ENCODE measurements around the gene PIEZO2. TPM values are rescaled to one million over a fixed set of nuclear protein-coding genes. Genes with fewer than 3 reads are reported as not detected.
A peak's percentile ranks its signal among the peaks of the same experiment; 100 is the strongest.
"Not testable (repeated sequence)": the region's sequence is repeated elsewhere in the genome, so short reads cannot be mapped to it uniquely, and the experiment has no call there.

The PIEZO2 gene
- total RNA-seq, 1 donor from 2014 or later, result 50.1 TPM

DNA sequence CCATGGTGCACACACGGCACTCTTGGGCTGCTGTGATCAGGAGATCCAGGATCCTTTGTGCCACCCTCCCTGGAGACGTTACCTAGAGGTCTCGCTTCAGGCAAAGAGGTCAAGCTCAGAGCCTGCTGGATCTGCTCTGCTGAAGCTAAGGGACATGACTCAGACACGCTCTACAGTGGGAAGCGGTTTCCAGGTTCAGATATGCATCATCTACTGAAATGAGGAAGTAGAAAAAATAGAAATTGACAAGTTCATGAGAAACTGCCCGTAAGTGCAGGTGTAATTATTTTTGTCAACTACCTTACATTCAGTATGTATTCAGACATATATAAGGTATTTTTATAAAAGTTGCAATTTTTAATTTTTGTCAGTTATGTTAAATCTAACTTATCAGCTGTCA is 520.3 kb downstream of the PIEZO2 start:
- H3K36me3 Mint-ChIP-seq (ENCODE audit: unreplicated experiment); H3K27ac Mint-ChIP-seq (ENCODE audit: unreplicated experiment); H3K4me1 Mint-ChIP-seq (ENCODE audit: low read depth, unreplicated experiment); H3K4me3 Mint-ChIP-seq (ENCODE audit: unreplicated experiment); H3K9me3 Mint-ChIP-seq (ENCODE audit: unreplicated experiment); DNase-seq; H3K27me3 Mint-ChIP-seq (ENCODE audit: unreplicated experiment): not testable (repeated sequence)

- H3K27ac Mint-ChIP-seq (ENCODE audit: unreplicated experiment); DNase-seq; H3K27me3 Mint-ChIP-seq (ENCODE audit: unreplicated experiment); H3K9me3 Mint-ChIP-seq (ENCODE audit: unreplicated experiment); H3K36me3 Mint-ChIP-seq (ENCODE audit: unreplicated experiment); H3K4me1 Mint-ChIP-seq (ENCODE audit: low read depth, unreplicated experiment); H3K4me3 Mint-ChIP-seq (ENCODE audit: unreplicated experiment): not testable (repeated sequence)
These were observed 522.7 kb downstream of the PIEZO2 start for GRCh38 chr18:10626606-10627213.

DNA sequence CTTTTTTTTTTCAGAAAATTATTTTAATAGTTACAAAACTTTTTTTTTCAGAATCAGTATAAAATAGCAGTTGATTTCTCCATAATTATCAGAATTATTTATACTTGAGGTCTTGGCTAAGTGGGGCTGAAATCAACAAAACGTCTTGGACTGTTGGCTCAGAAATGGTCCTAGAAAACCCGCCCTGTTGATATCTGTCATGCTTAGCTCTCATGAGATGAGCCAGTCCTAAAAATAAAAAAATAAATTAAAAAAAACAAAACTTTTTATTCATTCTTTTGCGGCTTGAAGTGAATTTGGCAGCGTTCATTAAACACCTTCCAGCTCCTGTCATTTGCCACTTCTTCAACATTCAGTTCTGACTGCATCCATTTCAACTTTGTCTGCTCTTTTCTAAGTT is 525.8 kb downstream of the PIEZO2 start:
- H3K27ac Mint-ChIP-seq (ENCODE audit: unreplicated experiment); H3K9me3 Mint-ChIP-seq (ENCODE audit: unreplicated experiment); H3K27me3 Mint-ChIP-seq (ENCODE audit: unreplicated experiment); DNase-seq; H3K4me3 Mint-ChIP-seq (ENCODE audit: unreplicated experiment); H3K36me3 Mint-ChIP-seq (ENCODE audit: unreplicated experiment); H3K4me1 Mint-ChIP-seq (ENCODE audit: low read depth, unreplicated experiment): not testable (repeated sequence)

DNA sequence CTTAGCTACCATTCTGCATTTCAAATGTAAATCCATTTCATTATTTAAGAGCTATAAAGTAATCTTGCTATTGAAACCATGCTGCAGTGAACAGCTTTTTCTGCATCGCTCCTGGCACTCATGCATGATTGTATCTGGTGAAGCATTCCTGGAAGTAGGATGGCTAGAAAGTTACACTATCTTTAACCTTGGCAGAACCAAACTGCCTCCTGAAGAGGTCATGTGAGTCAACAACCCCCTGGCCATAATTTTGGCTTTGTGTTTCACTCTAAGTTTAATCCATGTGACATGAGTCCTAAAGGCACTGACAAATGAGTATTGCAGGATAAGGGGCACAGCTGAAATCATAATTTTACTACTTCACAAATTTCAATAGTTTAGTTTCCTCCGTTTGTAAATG is 526.4 kb downstream of the PIEZO2 start:
- not testable (repeated sequence) for H3K4me3 Mint-ChIP-seq (ENCODE audit: unreplicated experiment); H3K36me3 Mint-ChIP-seq (ENCODE audit: unreplicated experiment); H3K4me1 Mint-ChIP-seq (ENCODE audit: low read depth, unreplicated experiment); H3K27ac Mint-ChIP-seq (ENCODE audit: unreplicated experiment); H3K27me3 Mint-ChIP-seq (ENCODE audit: unreplicated experiment); H3K9me3 Mint-ChIP-seq (ENCODE audit: unreplicated experiment); DNase-seq

DNA sequence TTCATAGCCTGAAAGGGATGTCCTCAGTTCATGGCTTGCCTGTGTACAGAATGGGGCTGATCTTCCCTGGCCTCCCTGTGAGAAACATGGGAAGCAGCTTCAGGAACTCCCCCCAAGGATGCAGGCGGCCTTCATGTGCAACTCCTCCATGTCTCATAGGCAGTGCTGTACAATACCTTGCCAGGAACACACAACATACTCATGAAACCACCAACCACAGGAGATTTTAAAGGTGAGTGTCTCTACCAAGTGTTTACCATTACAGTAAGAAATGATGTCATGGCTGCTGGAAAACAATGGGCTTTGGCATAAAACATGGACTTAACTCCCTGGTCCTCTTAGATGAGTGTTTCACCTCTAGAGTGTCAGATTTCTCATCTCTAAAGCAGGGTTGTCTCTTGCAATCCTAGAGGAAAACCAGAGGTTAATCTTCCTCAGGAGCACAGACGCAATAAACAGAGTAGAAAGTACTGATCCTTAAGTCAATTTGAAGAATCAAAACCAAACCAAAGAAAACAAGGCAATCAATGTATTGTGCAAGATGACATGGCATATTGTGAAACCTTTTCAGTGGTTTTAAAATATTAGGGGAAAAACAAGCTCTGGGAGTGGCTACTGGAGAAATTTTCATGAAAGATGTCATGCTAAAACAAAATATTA is 528.6 kb downstream of the PIEZO2 start:
- not testable (repeated sequence) for H3K4me3 Mint-ChIP-seq (ENCODE audit: unreplicated experiment); H3K9me3 Mint-ChIP-seq (ENCODE audit: unreplicated experiment); H3K27me3 Mint-ChIP-seq (ENCODE audit: unreplicated experiment); H3K4me1 Mint-ChIP-seq (ENCODE audit: low read depth, unreplicated experiment); H3K36me3 Mint-ChIP-seq (ENCODE audit: unreplicated experiment); DNase-seq; H3K27ac Mint-ChIP-seq (ENCODE audit: unreplicated experiment)

Small RNAs within 50 kb of the gene (microRNA-seq; reads per million reads assigned to microRNA genes)
- gene MIR6788 (ENCODE audit: unreplicated experiment), result 5.1 reads per million, percentile 33 among the genes with 10 or more reads in this experiment

Measured in glutamatergic neuron (in vitro differentiated cells).